HG03097 (cell line): ENCODE measurements around the gene OR7D2.

Experiments used
- ATAC-seq: cut with Tn5 transposase; IDR thresholded peaks from one replicate; pipeline ENCODE4 v1.9.1; 2021; ENCODE audit not compliant: unreplicated experiment, low FRiP score

Gene OR7D2

DNA sequence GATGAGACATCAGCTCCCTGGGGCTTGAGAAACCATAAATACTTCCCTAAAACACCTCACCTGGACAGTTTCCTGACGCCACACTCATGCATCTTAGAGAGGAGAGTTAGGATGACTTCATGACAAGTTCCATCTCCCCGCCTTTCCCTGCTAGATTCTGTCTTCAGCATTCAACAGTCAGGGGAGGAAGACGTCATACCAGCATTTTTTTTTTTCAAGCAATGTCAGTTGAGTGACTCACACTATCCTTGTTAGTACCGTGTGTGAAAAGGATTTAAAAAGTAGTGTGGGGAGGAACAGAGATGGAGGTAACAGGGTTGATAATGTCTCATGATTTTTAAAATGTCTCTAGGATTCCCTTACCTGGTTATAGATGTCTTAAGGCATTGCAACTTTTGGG is at the start of gene OR7D2:
OR7D2 (plus strand) TSS at position 79 of the 400 bp plus-strand sequence. CDS start 6,803 bp downstream, outside the sequence.
- no peak for ATAC-seq

DNA sequence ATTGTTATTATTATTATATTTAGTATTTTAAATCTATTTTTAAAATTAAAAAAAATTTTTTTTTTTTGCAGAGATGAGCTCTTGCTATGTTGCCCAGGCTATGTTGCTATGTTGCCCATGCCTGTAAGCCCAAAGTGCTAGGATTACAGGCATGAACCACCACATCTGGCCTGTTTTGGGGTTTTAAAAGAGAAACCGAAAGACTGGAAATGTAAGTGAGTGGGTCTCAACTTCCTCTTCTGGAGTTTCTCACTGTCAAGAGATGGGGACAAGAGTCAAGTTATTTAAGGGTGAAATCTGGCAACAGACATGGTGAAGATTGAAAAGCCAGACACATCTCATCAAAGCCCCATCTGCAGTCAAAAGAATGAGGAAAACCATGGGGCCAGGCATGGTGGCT is 47.8 kb upstream of the OR7D2 start:
- ATAC-seq, result no peak

DNA sequence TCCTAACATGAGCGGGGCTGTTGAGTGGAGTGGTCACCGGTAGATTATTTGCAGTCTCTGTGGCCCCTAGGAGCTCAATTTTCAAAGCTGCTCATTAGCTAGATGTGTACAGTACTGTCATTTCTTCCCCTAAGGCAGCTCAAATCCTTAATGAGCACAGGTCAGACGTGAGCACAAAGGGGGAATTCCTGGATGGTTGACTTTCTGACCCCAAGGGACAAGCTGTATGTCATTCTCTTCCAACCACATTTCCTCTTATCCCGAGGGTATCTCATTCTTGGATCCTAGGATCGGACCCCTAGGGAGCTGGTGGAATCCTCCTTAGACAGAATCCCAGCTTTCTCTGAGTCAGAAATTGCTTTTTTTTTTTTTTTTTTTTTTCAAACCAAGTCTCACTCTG is 46.4 kb upstream of the OR7D2 start:
- no peak for ATAC-seq

DNA sequence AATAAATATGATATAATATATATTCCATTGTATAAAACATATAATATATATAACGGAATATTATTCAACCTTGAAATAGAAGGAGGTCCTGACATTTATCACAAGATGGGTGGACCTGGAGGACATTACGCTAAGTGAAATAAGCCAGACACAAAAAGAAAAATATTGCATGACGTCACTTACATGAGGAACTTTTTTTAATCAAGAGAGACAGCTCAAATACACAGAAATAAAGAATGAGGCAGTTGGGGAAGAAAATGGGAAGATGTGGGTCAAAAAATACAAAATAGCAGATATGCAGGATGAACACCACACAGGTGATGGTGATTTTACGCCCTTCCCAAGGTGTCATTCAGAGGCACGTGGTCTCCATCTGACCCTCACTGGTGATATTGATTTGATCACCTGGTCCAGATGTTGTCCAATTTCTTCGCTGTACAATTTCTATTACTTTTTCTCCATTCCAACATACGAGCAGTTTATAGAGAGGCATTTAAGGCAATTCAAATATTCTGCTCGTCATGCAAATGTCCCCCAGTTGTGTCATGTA is 39.1 kb upstream of the OR7D2 start:
- peak; percentile 8 for ATAC-seq

DNA sequence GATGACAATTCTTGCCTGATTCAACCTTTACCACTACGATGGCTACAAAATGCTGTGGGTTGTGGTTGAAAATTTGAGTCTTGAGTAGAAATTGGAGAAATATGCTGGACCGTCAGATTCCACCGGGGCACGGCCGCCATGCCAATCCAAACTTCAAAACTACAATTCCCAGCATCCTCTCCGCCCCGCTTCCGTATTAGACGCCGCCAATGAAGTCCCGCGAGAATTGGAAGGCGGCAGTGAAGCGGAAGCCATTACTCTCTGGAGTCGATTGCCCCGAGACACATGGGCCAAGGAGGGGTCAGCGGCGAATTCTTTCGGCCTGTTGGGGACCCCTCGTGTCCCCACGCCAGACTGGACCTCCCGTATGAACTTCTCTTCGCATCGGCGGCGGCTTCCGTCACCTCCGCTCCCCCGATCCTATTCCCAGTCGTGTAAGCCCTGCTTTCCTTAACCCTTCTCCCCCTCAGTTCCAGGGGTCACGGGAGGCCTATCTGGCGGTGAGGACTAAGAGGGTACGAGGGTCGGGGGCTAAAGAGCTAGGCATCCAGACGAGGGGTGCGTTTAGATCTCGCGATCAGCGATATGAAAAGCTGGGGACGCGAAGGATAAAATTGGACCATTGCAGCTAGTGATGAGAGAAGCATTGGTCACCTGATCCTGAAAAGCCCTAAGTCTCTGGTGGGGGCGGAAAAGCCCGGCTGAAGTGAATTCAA is 38.5 kb upstream of the OR7D2 start, which contains the start of gene ZNF317:
ZNF317 (plus strand) TSS at position 239 of the 716 bp plus-strand sequence. CDS start 15,620 bp downstream, outside the sequence.
- peak; percentile 92 for ATAC-seq

DNA sequence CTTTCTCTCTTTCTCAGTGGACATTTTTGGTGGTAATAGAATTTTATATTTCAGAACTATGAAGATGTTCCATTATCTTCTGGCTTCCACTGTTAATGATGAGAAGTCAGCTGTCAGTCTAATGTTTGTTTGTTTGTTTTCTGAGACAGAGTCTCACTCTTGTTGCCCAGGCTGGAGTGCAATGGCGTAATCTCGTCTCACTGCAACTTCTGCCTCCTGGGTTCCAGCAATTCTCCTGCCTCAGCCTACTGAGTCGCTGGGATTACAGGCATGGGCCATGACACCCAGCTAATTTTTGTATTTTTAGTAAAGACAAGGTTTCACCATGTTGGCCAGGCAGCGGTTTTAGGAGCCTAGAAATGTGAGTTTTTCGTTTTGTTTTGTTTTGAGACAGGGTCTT is 33.9 kb upstream of the OR7D2 start:
- no peak for ATAC-seq

DNA sequence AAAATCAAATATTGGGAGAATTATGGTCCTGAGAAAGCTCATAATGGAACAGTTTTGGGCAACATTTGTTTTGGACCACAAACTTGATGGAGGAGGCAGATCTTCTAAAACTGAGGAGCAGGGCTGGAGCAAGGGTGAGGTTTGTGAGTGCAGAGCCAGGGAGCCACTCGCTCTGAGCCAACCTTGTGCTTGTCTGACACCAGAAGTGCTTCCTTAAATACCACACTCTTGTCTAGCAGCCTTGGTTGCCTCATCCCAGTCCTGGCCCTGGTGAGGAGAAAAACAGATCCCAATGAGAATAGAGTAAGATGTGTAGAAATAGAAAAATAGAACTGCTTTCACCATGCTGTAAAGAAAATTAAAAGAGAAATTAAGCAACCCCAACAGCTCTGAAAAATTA is 31.9 kb upstream of the OR7D2 start:
- ATAC-seq, result no peak

DNA sequence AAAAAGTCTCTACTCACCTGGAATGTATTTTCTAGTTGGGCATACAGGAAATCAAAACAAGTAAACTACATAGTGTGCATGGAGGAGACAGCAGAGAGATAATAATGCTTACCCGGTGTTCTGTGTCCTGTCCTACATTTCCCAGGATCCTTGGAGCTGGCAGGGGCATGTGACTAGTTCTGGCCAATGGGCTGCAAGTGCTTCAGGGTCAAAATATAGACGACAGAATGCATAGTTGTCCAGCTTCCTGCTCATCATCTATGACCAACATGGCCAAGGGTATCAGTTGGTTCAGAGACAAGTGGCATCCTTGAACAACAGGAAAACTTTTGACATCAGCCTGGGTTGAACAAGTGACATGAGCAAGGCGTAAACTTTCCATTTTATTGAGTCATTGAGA is 30.1 kb upstream of the OR7D2 start:
- ATAC-seq, result no peak

DNA sequence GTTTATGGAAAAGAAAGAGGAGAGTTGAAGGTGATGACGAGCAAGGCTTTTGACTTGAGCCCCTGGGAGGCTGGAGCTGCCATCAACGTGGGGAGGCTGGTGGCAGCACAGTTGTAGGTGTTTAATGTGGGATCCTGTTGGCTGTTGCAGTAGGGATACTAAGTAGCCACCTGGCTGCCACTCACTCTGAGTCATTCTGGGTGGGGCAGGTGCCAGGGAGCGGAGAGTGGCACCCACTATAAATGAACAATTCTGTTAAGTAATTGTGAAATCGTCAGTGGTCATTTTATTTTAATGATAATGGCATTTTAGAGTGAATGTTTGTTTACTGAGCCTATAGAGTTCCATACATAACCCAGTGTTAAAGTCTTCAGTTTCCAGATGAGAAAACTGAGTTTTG is 28.8 kb upstream of the OR7D2 start:
- ATAC-seq, result no peak

DNA sequence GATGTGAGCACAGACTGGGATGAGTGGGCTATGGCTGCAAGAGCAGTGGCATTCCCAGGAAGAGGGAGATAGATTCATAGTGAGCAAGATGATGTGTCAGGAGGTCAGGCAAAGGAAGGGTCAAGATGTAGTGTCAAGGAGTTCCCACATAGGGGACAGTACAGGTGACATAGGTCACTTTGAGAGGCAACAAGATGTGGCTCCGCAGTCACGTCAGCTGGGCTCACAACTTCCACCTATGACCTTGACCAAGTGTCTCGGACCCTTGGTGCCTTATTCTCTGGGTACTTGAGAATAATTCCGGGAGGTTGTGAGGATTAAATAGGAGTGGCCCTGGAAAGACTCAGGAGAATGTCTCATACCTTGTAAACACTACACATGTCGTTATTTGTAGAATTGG is 28.1 kb upstream of the OR7D2 start:
- no peak for ATAC-seq

DNA sequence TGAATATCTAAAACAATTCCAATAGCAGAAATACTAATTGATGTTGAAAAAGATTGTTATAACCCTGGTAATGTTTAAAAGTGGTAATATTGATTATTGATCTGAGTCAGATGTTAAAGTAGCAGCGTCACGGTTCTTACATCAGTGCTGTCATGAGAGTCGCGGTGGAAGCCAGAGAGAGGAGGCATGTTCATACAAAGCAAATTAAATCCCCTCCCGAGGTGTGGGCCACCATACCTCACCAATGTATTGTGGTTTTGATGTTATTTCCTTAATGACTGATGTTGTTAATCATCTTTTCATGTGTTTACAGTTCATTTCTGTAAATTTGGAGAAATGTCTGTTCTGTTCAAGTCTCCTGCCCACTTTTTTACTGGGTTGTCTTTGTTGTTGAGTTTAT is 27.4 kb upstream of the OR7D2 start:
- no peak for ATAC-seq

DNA sequence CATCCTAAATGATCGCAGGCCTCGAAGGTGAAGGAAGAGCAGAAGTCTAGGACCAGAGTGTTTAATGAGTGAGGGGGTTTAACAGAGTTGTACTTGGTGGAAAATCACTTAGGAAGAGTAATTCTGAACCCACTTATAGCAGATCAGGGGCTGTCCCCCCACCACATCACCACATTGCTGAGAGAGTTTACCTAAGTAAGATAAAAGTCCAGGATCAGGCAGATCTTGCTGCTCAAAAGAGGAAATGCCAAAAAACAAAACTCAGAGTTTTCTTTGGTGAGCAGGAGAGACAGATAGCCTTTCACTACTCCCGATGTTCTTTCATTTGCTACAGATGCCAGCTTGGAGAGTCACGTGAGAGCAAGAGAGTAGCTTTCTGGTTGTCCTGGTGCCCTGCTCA is 23.2 kb upstream of the OR7D2 start:
- ATAC-seq, result no peak

DNA sequence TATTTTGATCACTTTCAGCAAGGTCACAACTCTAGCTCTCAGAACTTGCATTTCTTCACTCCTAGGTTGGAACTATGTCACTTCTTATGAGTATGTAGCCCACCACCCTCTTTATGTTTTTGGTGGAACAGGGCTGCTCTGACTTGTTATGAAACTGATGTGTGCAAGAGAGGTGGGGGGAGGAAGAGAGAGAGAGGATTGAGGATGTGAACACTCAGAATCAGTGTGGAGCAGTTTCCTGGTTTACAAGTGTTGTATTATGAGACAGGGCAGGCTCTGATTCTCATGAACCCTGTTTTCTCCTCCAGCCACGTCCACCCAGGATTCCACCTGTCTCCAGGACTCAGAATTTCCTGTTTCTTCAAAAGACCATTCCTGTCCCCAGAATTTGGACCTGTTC is 22.5 kb upstream of the OR7D2 start:
- no peak for ATAC-seq

DNA sequence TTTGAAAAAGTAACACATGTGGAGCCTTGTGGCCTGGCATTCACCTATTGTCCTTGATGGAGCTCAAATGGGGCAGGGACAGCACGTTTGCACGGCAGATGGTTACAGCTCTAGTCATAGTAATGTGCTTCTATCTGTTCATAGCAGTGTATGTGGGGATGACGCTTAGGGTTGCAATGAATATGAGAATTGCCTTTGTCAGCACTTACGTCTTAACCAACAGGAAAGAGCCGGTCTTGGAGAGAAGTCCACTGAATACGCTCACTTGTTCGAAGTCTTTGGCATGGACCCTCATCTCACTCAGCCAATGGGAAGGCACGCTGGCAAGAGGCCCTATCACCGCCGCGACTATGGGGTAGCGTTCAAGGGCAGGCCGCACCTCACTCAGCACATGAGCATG is 18.9 kb upstream of the OR7D2 start:
- ATAC-seq, result no peak

DNA sequence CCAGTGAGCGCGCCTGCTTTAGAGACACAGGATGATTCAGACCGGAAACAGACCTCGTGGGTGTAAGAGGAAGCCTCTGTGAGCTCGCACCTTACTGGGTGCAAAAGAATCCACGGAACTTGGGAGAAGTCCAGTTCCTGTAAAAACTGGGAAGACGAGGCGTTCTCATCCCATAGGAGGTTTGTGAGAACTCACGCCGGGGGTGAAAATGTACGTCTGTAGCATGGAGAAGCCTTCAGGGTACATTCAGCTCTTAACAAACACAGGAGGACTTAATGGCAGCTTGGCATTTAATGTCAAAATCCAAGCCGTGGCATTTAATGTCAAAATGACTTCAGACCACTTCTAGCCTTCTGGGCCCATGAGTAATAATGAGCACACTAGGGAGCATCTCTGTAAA is 17.4 kb upstream of the OR7D2 start:
- no peak for ATAC-seq

DNA sequence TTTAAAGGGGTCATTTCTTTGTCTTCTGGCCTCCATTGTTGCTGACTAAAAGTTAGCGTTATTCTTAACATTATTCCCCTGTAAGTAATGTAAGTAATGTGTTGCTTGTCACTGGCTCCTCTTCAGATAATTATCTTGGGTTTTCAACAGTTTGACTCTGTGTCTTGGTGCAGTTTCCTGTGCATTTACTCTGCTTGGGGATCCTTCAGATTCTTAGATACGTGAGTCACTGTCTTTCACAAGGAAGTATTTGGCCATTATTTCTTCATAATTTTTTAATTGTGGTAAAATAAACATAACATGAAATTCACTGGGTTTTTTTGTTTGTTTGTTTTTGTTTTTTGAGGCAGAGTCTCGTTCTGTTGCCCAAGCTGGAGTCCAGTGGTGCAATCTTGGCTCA is 13.5 kb upstream of the OR7D2 start:
- no peak for ATAC-seq

DNA sequence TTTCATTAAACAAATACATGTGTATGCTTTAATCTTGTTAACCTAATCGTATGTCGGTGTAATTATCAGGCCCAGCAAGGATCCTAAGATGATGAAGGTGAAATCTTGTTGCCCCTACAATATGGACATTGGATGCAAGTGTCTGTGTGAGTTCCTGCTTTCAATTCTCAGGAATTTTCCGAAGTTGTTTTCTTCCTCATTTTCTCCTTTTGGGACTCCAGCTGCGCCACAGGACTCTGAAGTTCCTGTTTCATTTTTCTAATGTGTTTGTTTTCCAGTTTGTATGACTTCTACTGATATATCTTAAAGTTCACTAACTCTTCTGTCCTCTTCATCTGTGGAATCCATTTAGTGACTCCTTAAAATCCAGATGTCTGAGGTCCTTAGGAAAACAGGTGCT is 11.9 kb upstream of the OR7D2 start:
- ATAC-seq, result no peak

DNA sequence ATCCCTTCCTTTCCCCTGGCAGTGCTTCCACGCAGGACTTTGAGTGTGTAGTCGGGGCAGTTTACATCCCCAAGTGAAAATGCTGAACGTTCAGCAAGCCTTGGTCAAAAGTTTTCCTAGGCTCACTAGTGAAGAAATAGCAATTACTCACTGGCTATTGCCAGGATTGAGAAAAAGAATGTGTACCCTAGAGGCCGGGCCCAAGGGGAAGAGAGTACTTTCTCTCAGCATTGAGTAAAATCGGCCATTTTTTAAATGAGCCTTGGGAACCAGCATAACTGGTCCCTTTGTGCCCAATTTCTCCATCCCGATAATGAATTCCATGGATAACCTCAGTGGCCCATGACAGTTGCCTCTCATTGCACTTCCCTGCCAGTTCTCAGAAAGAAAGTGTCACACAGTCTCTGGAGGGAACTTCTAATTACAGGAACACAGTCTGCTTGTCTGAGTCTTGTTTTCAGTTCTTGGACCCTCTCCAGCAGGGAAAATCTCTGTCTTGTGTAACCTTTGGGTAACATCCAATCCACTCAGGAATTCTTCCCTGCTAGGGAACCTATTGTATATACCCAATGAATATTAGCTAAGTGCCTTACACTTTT is 7.3 kb upstream of the OR7D2 start:
- no peak for ATAC-seq

DNA sequence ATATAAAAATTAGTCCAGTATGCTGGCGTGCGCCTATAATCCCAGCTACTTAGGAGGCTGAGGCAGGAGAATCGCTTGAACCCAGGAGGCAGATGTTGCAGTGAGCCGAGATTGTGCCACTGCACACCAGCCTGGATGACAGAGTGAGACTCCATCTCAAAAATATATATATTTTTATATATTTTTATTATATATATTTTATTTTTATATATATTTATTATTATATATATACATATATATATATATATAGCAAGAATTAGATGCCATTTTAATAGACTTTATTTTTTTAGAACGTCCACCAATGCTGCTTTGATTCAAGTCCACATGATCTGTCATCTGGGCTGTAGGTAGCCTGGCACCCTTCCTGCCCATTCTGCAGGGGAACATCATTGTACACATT is 3.5 kb upstream of the OR7D2 start:
- ATAC-seq, result no peak

DNA sequence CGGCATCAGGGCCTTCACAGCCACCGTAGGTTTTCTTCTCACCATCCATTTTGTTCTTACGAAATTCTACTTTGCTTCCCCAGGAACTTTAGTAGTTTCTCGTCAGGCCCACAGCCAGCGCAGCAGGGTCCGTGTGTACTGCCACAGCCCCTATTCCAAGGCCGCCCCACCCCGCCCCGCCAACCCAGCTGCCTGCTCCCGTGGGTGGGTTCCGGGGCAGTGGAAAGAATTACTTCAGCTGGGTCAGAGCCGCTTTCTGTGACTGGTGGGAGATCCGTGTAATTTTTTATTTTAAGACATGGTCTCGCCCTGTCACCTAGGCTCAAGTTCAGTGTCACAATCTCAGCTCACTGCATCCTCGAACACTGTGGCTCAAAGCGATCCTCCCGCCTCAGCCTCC is 4.2 kb downstream of the OR7D2 start:
- no peak for ATAC-seq

DNA sequence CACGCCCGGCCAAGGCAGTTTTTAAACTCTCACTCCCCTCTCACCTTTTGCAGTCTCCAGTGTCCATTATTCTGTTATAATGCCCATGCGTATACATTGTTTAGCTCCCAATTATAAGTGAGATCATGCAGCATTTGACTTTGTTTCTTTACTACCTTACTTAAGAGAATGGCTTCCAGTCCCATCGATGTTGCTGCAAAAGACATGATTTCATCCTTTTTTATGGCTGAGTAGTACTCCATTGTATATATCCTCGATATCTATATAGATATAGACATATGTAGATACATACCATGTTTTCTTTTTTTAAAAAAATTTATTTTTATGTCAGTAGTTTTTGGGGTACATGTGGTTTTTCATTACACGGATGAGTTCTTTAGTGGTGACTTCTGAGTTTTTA is 8.4 kb downstream of the OR7D2 start:
- ATAC-seq, result no peak

DNA sequence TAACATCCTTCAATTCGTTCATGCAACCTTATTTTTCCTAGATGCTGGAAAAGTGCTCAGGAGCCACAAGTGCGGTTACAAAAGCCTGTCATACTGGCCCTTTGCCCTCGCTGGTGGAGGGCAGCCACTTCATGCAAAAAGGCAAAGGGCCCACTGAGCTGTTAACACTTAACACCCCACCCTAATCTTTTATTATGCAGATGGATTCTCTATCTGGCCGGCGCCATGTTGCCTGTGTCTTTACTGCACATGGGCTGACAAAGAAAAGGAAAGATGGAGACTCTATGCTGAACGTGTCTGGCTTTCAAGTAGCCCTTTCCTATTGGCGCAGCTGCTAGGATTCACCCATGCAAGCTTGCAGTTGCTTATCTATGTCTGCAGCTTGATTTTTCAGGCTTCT is 10.8 kb downstream of the OR7D2 start:
- no peak for ATAC-seq
